WTC11 (cell line): Measurements from ENCODE around the gene PCTP. TPM values are rescaled to one million over a fixed set of nuclear protein-coding genes. Genes with fewer than 3 reads are reported as not detected.

Experiments used
- ATAC-seq: fragments of 200-7000 bp; cut with Tn5 transposase; 2 replicates; pipeline ENCODE4 v1.10.0; 2021; ENCODE audit warnings: mild to moderate bottlenecking, moderate library complexity
- CTCF ChIA-PET: fragments of 300-600 bp; sonication (Branson Sonifier 250); formaldehyde crosslinking; loops from one replicate; lab custom pipeline; 2021; ENCODE audit warnings: antibody characterized with exemption; lab: Charles Lee
- POLR2A ChIA-PET: fragments of 350-600 bp; sonication (Branson Sonifier 250); formaldehyde crosslinking; loops from one replicate; lab custom pipeline; 2021; ENCODE audit warnings: antibody characterized with exemption; lab: Charles Lee
- DNase-seq: peaks from one replicate; pipeline ENCODE4 v3.0.0; 2021; ENCODE audit warnings: low spot score
- H3K27ac Mint-ChIP-seq: 2 replicates; pipeline ENCODE4 v1.8.0; 2021; ENCODE audit warnings: mixed read lengths
- H3K27me3 Mint-ChIP-seq: 2 replicates; pipeline ENCODE4 v1.8.0; 2021; ENCODE audit warnings: low read depth, mild to moderate bottlenecking, moderate library complexity, mixed read lengths
- H3K36me3 Mint-ChIP-seq: 2 replicates; pipeline ENCODE4 v1.8.0; 2021; ENCODE audit warnings: mixed read lengths
- H3K4me1 Mint-ChIP-seq: 2 replicates; pipeline ENCODE4 v1.8.0; 2022; ENCODE audit warnings: mixed read lengths
- H3K4me3 Mint-ChIP-seq: 2 replicates; pipeline ENCODE4 v1.8.0; 2021; ENCODE audit warnings: mild to moderate bottlenecking, moderate library complexity, mixed read lengths
- H3K9me3 Mint-ChIP-seq: 2 replicates; pipeline ENCODE4 v1.8.0; 2021; ENCODE audit warnings: mixed read lengths
- CTCF ChIP-seq: fragments of 200-600 bp; IDR thresholded peaks from 2 replicates; pipeline ENCODE4 v1.8.0; 2022; ENCODE audit warnings: antibody characterized with exemption
- E2F1 ChIP-seq: sonication (generic); formaldehyde crosslinking; IDR thresholded peaks from 2 replicates; pipeline ENCODE4 v1.8.0; 2022; ENCODE audit warnings: mild to moderate bottlenecking, missing genetic modification reagents
- ERG ChIP-seq: fragments of 250-450 bp; sonication (Bioruptor Pico); IDR thresholded peaks from 2 replicates; pipeline ENCODE4 v1.8.0; 2021; ENCODE audit warnings: mild to moderate bottlenecking
- FOXJ3 ChIP-seq: sonication (generic); formaldehyde crosslinking; IDR thresholded peaks from 2 replicates; pipeline ENCODE4 v1.9.0; 2021; ENCODE audit warnings: missing genetic modification reagents, mild to moderate bottlenecking, borderline replicate concordance
- FOXP4 ChIP-seq: sonication (generic); formaldehyde crosslinking; IDR thresholded peaks from 2 replicates; pipeline ENCODE4 v1.8.0; 2022; ENCODE audit warnings: mild to moderate bottlenecking, missing genetic modification reagents
- NFE2L1 ChIP-seq: sonication (generic); formaldehyde crosslinking; IDR thresholded peaks from 2 replicates; pipeline ENCODE4 v1.8.1; 2023; ENCODE audit warnings: missing genetic modification reagents
- NR2C2 ChIP-seq: sonication (generic); formaldehyde crosslinking; IDR thresholded peaks from 2 replicates; pipeline ENCODE4 v1.8.0; 2022; ENCODE audit warnings: mild to moderate bottlenecking, missing genetic modification reagents
- RORB ChIP-seq: fragments of 250-450 bp; sonication (Bioruptor Pico); IDR thresholded peaks from 2 replicates; pipeline ENCODE4 v1.9.0; 2021; ENCODE audit warnings: mild to moderate bottlenecking
- SMAD3 ChIP-seq: sonication (generic); formaldehyde crosslinking; IDR thresholded peaks from 2 replicates; pipeline ENCODE4 v1.8.0; 2022; ENCODE audit warnings: missing genetic modification reagents, mild to moderate bottlenecking, borderline replicate concordance
- ZNF121 ChIP-seq: sonication (generic); formaldehyde crosslinking; IDR thresholded peaks from 2 replicates; pipeline ENCODE4 v1.8.0; 2023; ENCODE audit warnings: missing genetic modification reagents
- ZNF138 ChIP-seq: sonication (generic); formaldehyde crosslinking; conservative IDR thresholded peaks from 2 replicates; pipeline ENCODE4 v1.8.1; 2022; ENCODE audit warnings: mild to moderate bottlenecking, moderate library complexity, missing genetic modification reagents
- ZNF219 ChIP-seq: sonication (generic); formaldehyde crosslinking; IDR thresholded peaks from 2 replicates; pipeline ENCODE4 v1.8.0; 2023; ENCODE audit warnings: missing genetic modification reagents, mild to moderate bottlenecking, borderline replicate concordance
- ZNF416 ChIP-seq: fragments of 250-450 bp; sonication (Bioruptor Pico); IDR thresholded peaks from 2 replicates; pipeline ENCODE4 v1.9.0; 2021; ENCODE audit warnings: mild to moderate bottlenecking, inconsistent platforms
- ZNF425 ChIP-seq: fragments of 250-450 bp; sonication (Bioruptor Pico); conservative IDR thresholded peaks from 2 replicates; pipeline ENCODE4 v1.9.0; 2021; ENCODE audit warnings: mild to moderate bottlenecking
- total RNA-seq: library from RNA; stranded (reverse); gene quantifications from 3 replicates; pipeline ENCODE4 v1.2.3, GENCODE V29; 2021
- TF ChIP-seq, protein P1 (sequence below): sonication (generic); formaldehyde crosslinking; IDR thresholded peaks from 2 replicates; pipeline ENCODE4 v1.8.1; 2022; ENCODE audit warnings: mild to moderate bottlenecking, missing genetic modification reagents, moderate library complexity, borderline replicate concordance
- TF ChIP-seq, protein P2 (sequence below): sonication (generic); formaldehyde crosslinking; IDR thresholded peaks from 2 replicates; pipeline ENCODE4 v1.8.1; 2023; ENCODE audit warnings: mild to moderate bottlenecking, missing genetic modification reagents, moderate library complexity
- TF ChIP-seq, protein P3 (sequence below): fragments of 250-450 bp; sonication (Bioruptor Pico); IDR thresholded peaks from 2 replicates; pipeline ENCODE4 v1.9.0; 2021; ENCODE audit warnings: mild to moderate bottlenecking, borderline replicate concordance
- TF ChIP-seq, protein P4 (sequence below): fragments of 250-450 bp; sonication (Bioruptor Pico); IDR thresholded peaks from 2 replicates; pipeline ENCODE4 v1.9.0; 2021; ENCODE audit warnings: mild to moderate bottlenecking

The PCTP gene
- total RNA-seq, 1 experiment from 2014 or later, result 10.3 TPM

GRCh38 chr17:55728361-55728760, 22.5 kb upstream of the PCTP start:
- H3K27me3 Mint-ChIP-seq, result no peaks in the 10 kb centered on the region

More at GRCh38 chr17:55728361-55728760, 22.5 kb upstream of the PCTP start:
- Mint-ChIP-seq H3K4me1 (peaks cover 64% of the 10 kb centered on the region), H3K9me3 (no peaks in the 10 kb centered on the region)
- no peak for DNase-seq
- TF ChIP-seq E2F1 (CRISPR knock-in tag) (no peak), SMAD3 (no peak), ERG (CRISPR knock-in tag) (no peak), FOXP4 (CRISPR knock-in tag) (no peak), RORB (CRISPR knock-in tag) (no peak), NR2C2 (no peak), ZNF138 (CRISPR knock-in tag) (no peak), ZNF219 (CRISPR knock-in tag) (no peak), ZNF121 (CRISPR knock-in tag) (no peak), ZNF416 (CRISPR knock-in tag) (no peak), FOXJ3 (CRISPR knock-in tag) (no peak), NFE2L1 (CRISPR knock-in tag) (no peak), ZNF425 (CRISPR knock-in tag) (no peak), CTCF (no peak)
- TF ChIP-seq, protein P1, sequence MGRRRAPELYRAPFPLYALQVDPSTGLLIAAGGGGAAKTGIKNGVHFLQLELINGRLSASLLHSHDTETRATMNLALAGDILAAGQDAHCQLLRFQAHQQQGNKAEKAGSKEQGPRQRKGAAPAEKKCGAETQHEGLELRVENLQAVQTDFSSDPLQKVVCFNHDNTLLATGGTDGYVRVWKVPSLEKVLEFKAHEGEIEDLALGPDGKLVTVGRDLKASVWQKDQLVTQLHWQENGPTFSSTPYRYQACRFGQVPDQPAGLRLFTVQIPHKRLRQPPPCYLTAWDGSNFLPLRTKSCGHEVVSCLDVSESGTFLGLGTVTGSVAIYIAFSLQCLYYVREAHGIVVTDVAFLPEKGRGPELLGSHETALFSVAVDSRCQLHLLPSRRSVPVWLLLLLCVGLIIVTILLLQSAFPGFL (CRISPR knock-in tag), result no peak
- TF ChIP-seq, protein P2, sequence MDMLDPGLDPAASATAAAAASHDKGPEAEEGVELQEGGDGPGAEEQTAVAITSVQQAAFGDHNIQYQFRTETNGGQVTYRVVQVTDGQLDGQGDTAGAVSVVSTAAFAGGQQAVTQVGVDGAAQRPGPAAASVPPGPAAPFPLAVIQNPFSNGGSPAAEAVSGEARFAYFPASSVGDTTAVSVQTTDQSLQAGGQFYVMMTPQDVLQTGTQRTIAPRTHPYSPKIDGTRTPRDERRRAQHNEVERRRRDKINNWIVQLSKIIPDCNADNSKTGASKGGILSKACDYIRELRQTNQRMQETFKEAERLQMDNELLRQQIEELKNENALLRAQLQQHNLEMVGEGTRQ, result no peak
- TF ChIP-seq, protein P3, sequence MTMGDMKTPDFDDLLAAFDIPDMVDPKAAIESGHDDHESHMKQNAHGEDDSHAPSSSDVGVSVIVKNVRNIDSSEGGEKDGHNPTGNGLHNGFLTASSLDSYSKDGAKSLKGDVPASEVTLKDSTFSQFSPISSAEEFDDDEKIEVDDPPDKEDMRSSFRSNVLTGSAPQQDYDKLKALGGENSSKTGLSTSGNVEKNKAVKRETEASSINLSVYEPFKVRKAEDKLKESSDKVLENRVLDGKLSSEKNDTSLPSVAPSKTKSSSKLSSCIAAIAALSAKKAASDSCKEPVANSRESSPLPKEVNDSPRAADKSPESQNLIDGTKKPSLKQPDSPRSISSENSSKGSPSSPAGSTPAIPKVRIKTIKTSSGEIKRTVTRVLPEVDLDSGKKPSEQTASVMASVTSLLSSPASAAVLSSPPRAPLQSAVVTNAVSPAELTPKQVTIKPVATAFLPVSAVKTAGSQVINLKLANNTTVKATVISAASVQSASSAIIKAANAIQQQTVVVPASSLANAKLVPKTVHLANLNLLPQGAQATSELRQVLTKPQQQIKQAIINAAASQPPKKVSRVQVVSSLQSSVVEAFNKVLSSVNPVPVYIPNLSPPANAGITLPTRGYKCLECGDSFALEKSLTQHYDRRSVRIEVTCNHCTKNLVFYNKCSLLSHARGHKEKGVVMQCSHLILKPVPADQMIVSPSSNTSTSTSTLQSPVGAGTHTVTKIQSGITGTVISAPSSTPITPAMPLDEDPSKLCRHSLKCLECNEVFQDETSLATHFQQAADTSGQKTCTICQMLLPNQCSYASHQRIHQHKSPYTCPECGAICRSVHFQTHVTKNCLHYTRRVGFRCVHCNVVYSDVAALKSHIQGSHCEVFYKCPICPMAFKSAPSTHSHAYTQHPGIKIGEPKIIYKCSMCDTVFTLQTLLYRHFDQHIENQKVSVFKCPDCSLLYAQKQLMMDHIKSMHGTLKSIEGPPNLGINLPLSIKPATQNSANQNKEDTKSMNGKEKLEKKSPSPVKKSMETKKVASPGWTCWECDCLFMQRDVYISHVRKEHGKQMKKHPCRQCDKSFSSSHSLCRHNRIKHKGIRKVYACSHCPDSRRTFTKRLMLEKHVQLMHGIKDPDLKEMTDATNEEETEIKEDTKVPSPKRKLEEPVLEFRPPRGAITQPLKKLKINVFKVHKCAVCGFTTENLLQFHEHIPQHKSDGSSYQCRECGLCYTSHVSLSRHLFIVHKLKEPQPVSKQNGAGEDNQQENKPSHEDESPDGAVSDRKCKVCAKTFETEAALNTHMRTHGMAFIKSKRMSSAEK (CRISPR knock-in tag), result no peak
- TF ChIP-seq, protein P4, sequence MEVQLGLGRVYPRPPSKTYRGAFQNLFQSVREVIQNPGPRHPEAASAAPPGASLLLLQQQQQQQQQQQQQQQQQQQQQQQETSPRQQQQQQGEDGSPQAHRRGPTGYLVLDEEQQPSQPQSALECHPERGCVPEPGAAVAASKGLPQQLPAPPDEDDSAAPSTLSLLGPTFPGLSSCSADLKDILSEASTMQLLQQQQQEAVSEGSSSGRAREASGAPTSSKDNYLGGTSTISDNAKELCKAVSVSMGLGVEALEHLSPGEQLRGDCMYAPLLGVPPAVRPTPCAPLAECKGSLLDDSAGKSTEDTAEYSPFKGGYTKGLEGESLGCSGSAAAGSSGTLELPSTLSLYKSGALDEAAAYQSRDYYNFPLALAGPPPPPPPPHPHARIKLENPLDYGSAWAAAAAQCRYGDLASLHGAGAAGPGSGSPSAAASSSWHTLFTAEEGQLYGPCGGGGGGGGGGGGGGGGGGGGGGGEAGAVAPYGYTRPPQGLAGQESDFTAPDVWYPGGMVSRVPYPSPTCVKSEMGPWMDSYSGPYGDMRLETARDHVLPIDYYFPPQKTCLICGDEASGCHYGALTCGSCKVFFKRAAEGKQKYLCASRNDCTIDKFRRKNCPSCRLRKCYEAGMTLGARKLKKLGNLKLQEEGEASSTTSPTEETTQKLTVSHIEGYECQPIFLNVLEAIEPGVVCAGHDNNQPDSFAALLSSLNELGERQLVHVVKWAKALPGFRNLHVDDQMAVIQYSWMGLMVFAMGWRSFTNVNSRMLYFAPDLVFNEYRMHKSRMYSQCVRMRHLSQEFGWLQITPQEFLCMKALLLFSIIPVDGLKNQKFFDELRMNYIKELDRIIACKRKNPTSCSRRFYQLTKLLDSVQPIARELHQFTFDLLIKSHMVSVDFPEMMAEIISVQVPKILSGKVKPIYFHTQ (CRISPR knock-in tag), result no peak
- TF ChIP-seq, all 79 proteins: peak for 0
- POLR2A ChIA-PET, result interaction anchor here (1.0 kb wide), 1 partner anchor 23 kb away, joined by 3 read pairs; the partner anchor contains the start of gene PCTP
- H3K36me3 Mint-ChIP-seq, result no peaks in the 10 kb centered on the region
- ATAC-seq, result no peak
- CTCF ChIA-PET, result interaction anchor here (1.8 kb wide), 1 partner anchor 10 kb away, joined by 8 read pairs; no protein-coding TSS in a partner anchor
- no peak overlapping the region for H3K4me3 Mint-ChIP-seq
- no peak overlapping the region for H3K27ac Mint-ChIP-seq
